IMR-90 (cell line): ENCODE data around the gene RAPGEF2. TPM values are rescaled to one million over a fixed set of nuclear protein-coding genes. Genes with fewer than 3 reads are reported as not detected.

ENCODE experiments used
- ATAC-seq: fragments of 200-7000 bp; cut with Tn5 transposase; 2 replicates; pipeline ENCODE4 v1.9.1; 2020; ENCODE audit warnings: low read depth, mild to moderate bottlenecking, moderate library complexity
- BruUV-seq: library from RNA; stranded (reverse); fragments of 400-500 nt; replicated peaks from 2 replicates; lab custom pipeline; 2021; lab: Mats Ljungman, UMichigan
- CTCF ChIA-PET: fragments of 300-600 bp; formaldehyde crosslinking; extraction: SDS; loops from one replicate; lab custom pipeline; 2021; ENCODE audit warnings: antibody characterized with exemption; lab: Yijun Ruan, JAX
- POLR2A ChIA-PET: fragments of 300-600 bp; sonication (Branson Sonifier 250); formaldehyde crosslinking; loops from one replicate; lab custom pipeline; 2022; ENCODE audit warnings: antibody characterized with exemption; ENCODE audit not compliant: unreplicated experiment; lab: Charles Lee
- DNase-seq: peaks from one replicate; pipeline ENCODE4 v3.0.0; 2013
- H2AFZ ChIP-seq: replicated peaks from 2 replicates; pipeline ENCODE3; 2013; ENCODE audit warnings: low read length, mild to moderate bottlenecking; ENCODE audit not compliant: poor library complexity
- H2AK5ac ChIP-seq: 2 replicates; pipeline ENCODE4 v1.6.1; 2013; ENCODE audit warnings: low read depth, low read length, inconsistent platforms
- H2AK9ac ChIP-seq: replicated peaks from 2 replicates; pipeline ENCODE3; 2013; ENCODE audit warnings: mild to moderate bottlenecking, low read depth, low read length, moderate library complexity; ENCODE audit not compliant: poor library complexity
- H2BK120ac ChIP-seq: 2 replicates; pipeline ENCODE4 v1.6.1; 2013; ENCODE audit warnings: low read depth, low read length, inconsistent platforms
- H2BK15ac ChIP-seq: 3 replicates; pipeline ENCODE4 v1.6.1; 2013; ENCODE audit warnings: low read depth, low read length, inconsistent platforms
- H2BK20ac ChIP-seq: 2 replicates; pipeline ENCODE4 v1.6.1; 2013; ENCODE audit warnings: low read depth, mild to moderate bottlenecking, inconsistent platforms, low read length, moderate library complexity
- H2BK5ac ChIP-seq: 2 replicates; pipeline ENCODE4 v1.6.1; 2013; ENCODE audit warnings: mild to moderate bottlenecking, low read depth, low read length, inconsistent platforms; ENCODE audit not compliant: poor library complexity, severe bottlenecking
- H3K14ac ChIP-seq: replicated peaks from 2 replicates; pipeline ENCODE4 v1.6.1; 2013; ENCODE audit warnings: low read depth, low read length, inconsistent platforms
- H3K18ac ChIP-seq: 2 replicates; pipeline ENCODE4 v1.6.1; 2013; ENCODE audit warnings: low read depth, low read length, control low read depth
- H3K23ac ChIP-seq: 2 replicates; pipeline ENCODE4 v1.6.1; 2013; ENCODE audit warnings: low read depth, low read length, inconsistent platforms
- H3K27ac ChIP-seq: 2 replicates; pipeline ENCODE4 v1.5.1; 2013; ENCODE audit warnings: mild to moderate bottlenecking, control low read depth, low read length; ENCODE audit not compliant: insufficient read depth
- H3K27me3 ChIP-seq: 2 replicates; pipeline ENCODE4 v1.6.1; 2013; ENCODE audit warnings: low read length; ENCODE audit not compliant: control insufficient read depth, insufficient read depth
- H3K36me3 ChIP-seq: 2 replicates; pipeline ENCODE4 v1.6.1; 2013; ENCODE audit warnings: low read length, mixed read lengths; ENCODE audit not compliant: control insufficient read depth, insufficient read depth
- H3K4ac ChIP-seq: 2 replicates; pipeline ENCODE4 v1.6.1; 2013; ENCODE audit warnings: low read depth, low read length, inconsistent platforms
- H3K4me1 ChIP-seq: 2 replicates; pipeline ENCODE4 v1.6.1; 2013; ENCODE audit warnings: low read length, mixed read lengths; ENCODE audit not compliant: control insufficient read depth, insufficient read depth
- H3K4me2 ChIP-seq: 2 replicates; pipeline ENCODE4 v1.6.1; 2013; ENCODE audit warnings: low read depth, mild to moderate bottlenecking, control low read depth, low read length, moderate library complexity
- H3K4me3 ChIP-seq: 2 replicates; pipeline ENCODE4 v1.5.1; 2013; ENCODE audit warnings: low read depth, mild to moderate bottlenecking, control low read depth, low read length, moderate library complexity; ENCODE audit not compliant: insufficient read depth
- H3K56ac ChIP-seq: 2 replicates; pipeline ENCODE4 v1.6.1; 2013; ENCODE audit warnings: low read length, inconsistent platforms; ENCODE audit not compliant: insufficient read depth; ENCODE audit errors: extremely low read depth
- H3K79me1 ChIP-seq, 2 experiments: 2 replicates each; pipeline ENCODE4 v1.6.1; 2013; ENCODE audit warnings: low read length in 2 of 2, inconsistent platforms in 1 of 2, low read depth in 1 of 2
- H3K9ac ChIP-seq: 2 replicates; pipeline ENCODE4 v1.6.1; 2013; ENCODE audit warnings: low read depth, low read length, control low read depth
- H3K9me1 ChIP-seq: 2 replicates; pipeline ENCODE4 v1.6.1; 2013; ENCODE audit warnings: low read length, inconsistent platforms; ENCODE audit not compliant: insufficient read depth
- H3K9me3 ChIP-seq: 2 replicates; pipeline ENCODE4 v1.6.1; 2013; ENCODE audit warnings: low read length; ENCODE audit not compliant: control insufficient read depth, insufficient read depth
- H4K20me1 ChIP-seq: 2 replicates; pipeline ENCODE4 v1.6.1; 2013; ENCODE audit warnings: low read length, inconsistent platforms; ENCODE audit not compliant: insufficient read depth
- H4K5ac ChIP-seq: 2 replicates; pipeline ENCODE4 v1.6.1; 2013; ENCODE audit warnings: mild to moderate bottlenecking, low read depth, low read length, control low read depth
- H4K8ac ChIP-seq, 2 experiments: 2 replicates each; pipeline ENCODE4 v1.6.1; 2013; ENCODE audit warnings: low read depth in 2 of 2, low read length in 2 of 2, control low read depth in 1 of 2, inconsistent platforms in 1 of 2
- H4K91ac ChIP-seq: 2 replicates; pipeline ENCODE4 v1.6.1; 2013; ENCODE audit warnings: low read depth, low read length, inconsistent platforms; ENCODE audit not compliant: insufficient read depth
- BHLHE40 ChIP-seq: fragments of 150-350 bp; IDR thresholded peaks from 2 replicates; pipeline ENCODE4 v1.6.1; 2016; ENCODE audit warnings: mild to moderate bottlenecking, low read depth, low read length
- CEBPB ChIP-seq: IDR thresholded peaks from 2 replicates; pipeline ENCODE4 v1.6.1; 2012; ENCODE audit warnings: low read depth, low read length, improper control_type of control experiment
- CHD1 ChIP-seq: IDR thresholded peaks from 2 replicates; pipeline ENCODE4 v1.6.1; 2012; ENCODE audit warnings: low read depth, low read length, improper control_type of control experiment
- FOS ChIP-seq: fragments of 150-350 bp; IDR thresholded peaks from 2 replicates; pipeline ENCODE4 v1.6.1; 2016; ENCODE audit warnings: low read depth, low read length
- MAFK ChIP-seq: IDR thresholded peaks from 2 replicates; pipeline ENCODE4 v1.6.1; 2012; ENCODE audit warnings: low read depth, low read length, improper control_type of control experiment
- MAZ ChIP-seq: IDR thresholded peaks from 2 replicates; pipeline ENCODE4 v1.6.1; 2012; ENCODE audit warnings: low read depth, mild to moderate bottlenecking, low read length, improper control_type of control experiment, moderate library complexity, borderline replicate concordance
- MXI1 ChIP-seq: IDR thresholded peaks from 2 replicates; pipeline ENCODE4 v1.6.1; 2012; ENCODE audit warnings: low read depth, mild to moderate bottlenecking, low read length, moderate library complexity, borderline replicate concordance
- NFE2L2 ChIP-seq: fragments of 150-350 bp; IDR thresholded peaks from 2 replicates; pipeline ENCODE4 v1.6.1; 2016; ENCODE audit warnings: low read depth, mild to moderate bottlenecking, low read length
- RCOR1 ChIP-seq: IDR thresholded peaks from 2 replicates; pipeline ENCODE4 v1.6.1; 2012; ENCODE audit warnings: mild to moderate bottlenecking, low read length, improper control_type of control experiment; ENCODE audit not compliant: insufficient replicate concordance
- RFX5 ChIP-seq: IDR thresholded peaks from 2 replicates; pipeline ENCODE4 v1.8.0; 2012; ENCODE audit warnings: low read depth, mild to moderate bottlenecking, low read length, moderate library complexity
- SMC3 ChIP-seq: fragments of 150-350 bp; IDR thresholded peaks from 2 replicates; pipeline ENCODE4 v1.6.1; 2016; ENCODE audit warnings: low read depth, mild to moderate bottlenecking, antibody characterized with exemption, low read length, moderate library complexity
- dilution Hi-C: fragments of 300-500 bp; cut with HindIII; formaldehyde crosslinking; loops from one replicate; pipeline ENCODE4 v1.14.3; 2018; ENCODE audit warnings: low sequenced_read_pairs; ENCODE audit not compliant: unreplicated experiment
- in situ Hi-C: fragments of 300-500 bp; cut with MboI; formaldehyde crosslinking; loops from 3 replicates; pipeline ENCODE4 v1.14.3; 2019; ENCODE audit warnings: low sequenced_read_pairs, inconsistent platforms, mixed read lengths
- intact Hi-C: fragments of 100-400 bp; cut with micrococcal nuclease; formaldehyde crosslinking; loops from 2 replicates; pipeline ENCODE4 v1.10.0; 2022
- polyA plus RNA-seq, 3 experiments: library from polyadenylated mRNA; depleted of rRNA; stranded (reverse); fragments of >200 nt; gene quantifications; 2 replicates each; pipeline ENCODE4 v1.2.3, GENCODE V29; 2012; ENCODE audit warnings: low replicate concordance in 1 of 3
- total RNA-seq: library from RNA; depleted of rRNA; stranded (reverse); fragments of >200 nt; gene quantifications from 2 replicates; pipeline ENCODE4 v1.2.3, GENCODE V29; 2012
- TF ChIP-seq, protein P1 (sequence below): fragments of 150-350 bp; IDR thresholded peaks from 2 replicates; pipeline ENCODE4 v1.6.1; 2016; ENCODE audit warnings: low read depth, mild to moderate bottlenecking, low read length, moderate library complexity, borderline replicate concordance
- TF ChIP-seq, protein P2 (sequence below): conservative IDR thresholded peaks from 2 replicates; pipeline ENCODE4 v1.5.1; 2012; ENCODE audit warnings: mild to moderate bottlenecking, low read depth, low read length, improper control_type of control experiment

The RAPGEF2 gene
- total and polyA plus RNA-seq, 2 of the 4 experiments (the other 2 are of a cell fraction) = 27.6 to 109 TPM

DNA sequence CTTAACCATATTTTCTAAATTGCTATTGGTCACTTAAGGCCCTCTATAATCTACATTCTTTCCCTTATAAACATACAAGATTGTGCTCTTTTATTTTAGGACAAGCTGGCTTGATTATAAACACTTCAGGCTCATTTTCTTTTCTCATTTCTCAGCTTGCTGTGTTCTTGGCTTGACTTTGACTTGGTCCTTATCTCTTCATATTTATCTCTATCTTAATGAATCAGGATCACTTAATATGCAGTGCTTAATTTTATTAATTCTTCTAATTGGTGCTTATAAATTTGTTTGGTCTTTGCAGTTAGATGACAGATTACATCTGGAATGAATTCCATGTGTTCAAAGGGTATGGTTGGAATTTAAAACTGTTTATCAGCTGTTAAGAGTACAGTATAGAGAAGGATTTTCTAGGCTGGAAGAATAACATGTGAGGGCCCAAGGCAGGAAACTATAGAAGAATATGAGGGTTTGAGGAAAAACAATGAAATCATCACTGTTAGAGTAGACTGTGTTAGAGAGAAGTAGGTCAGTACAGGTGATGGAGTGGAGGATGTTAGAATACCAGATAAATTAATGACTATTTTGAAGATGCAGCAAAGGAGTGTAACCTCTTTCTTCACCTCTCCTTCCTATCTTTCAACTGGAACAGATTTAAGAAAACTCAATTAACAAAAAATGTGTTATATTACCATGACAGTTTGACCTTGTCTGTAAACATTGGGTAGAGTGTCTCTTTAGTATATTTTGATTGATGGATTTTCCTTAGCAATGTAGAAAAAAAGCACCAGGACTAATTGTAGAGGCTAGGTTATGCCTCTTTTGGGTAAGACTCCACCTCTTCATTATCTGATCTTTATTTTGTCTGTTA lies 169.6 kb downstream of the RAPGEF2 start:
- no peak overlapping the region for H2AFZ ChIP-seq
- in situ Hi-C loops = no loop called here
- H3K14ac ChIP-seq = no peak overlapping the region
- no peaks in the 10 kb centered on the region; the same call in 1 of the 2 replicates for H3K9me1 ChIP-seq
- peaks cover 14% of the 10 kb centered on the region for H3K4me1 ChIP-seq
- peak; percentile 84 for ATAC-seq
- intact Hi-C loops = no loop called here
- H2BK20ac ChIP-seq = peak overlapping the region; percentile 32; the same call in 1 of the 2 replicates
- no peaks in the 10 kb centered on the region for H3K27me3 ChIP-seq
- 0 out of 3 replicates have a peak overlapping the region, but pooled peaks have one; percentile 51 for H2BK15ac ChIP-seq
- H4K91ac ChIP-seq = 0 out of 2 replicates have a peak overlapping the region, but pooled peaks have one; percentile 8
- peak overlapping the region; percentile 74; the same call in 1 of the 2 replicates for H3K4ac ChIP-seq
- H3K4me2 ChIP-seq = peak overlapping the region; percentile 55; the same call in 1 of the 2 replicates
- peak overlapping the region; percentile 61 for H3K18ac ChIP-seq
- BruUV-seq = no TSS peak
- DNase-seq = peak; percentile 55
- no peak overlapping the region for H2AK9ac ChIP-seq
- no peaks in the 10 kb centered on the region for H4K20me1 ChIP-seq
- H3K9me3 ChIP-seq = no peaks in the 10 kb centered on the region
- dilution Hi-C loops = no loop called here
- peak overlapping the region; percentile 86 for H2BK5ac ChIP-seq
- H3K9ac ChIP-seq = no peak overlapping the region
- H4K8ac ChIP-seq = peak overlapping the region in 1 of 2 experiments; percentile 5; a peak in 2 of 4 replicates
- peak overlapping the region; percentile 76; the same call in 1 of the 2 replicates for H3K27ac ChIP-seq
- no peak overlapping the region for H3K4me3 ChIP-seq
- no peak overlapping the region for H2AK5ac ChIP-seq
- 0 out of 2 replicates have a peak, but pooled peaks cover 1% of the 10 kb centered on the region for H3K36me3 ChIP-seq
- no peak overlapping the region for H3K56ac ChIP-seq
- H4K5ac ChIP-seq = peak overlapping the region; percentile 90
- peak overlapping the region; percentile 63; the same call in 1 of the 2 replicates for H3K23ac ChIP-seq
- ChIA-PET CTCF (no interaction called here), POLR2A (no interaction called here)
- H2BK120ac ChIP-seq = peak overlapping the region; percentile 52; the same call in 1 of the 2 replicates
- peaks cover 8 to 50% of the 10 kb centered on the region in 2 experiments; a peak in 3 of 4 replicates for H3K79me1 ChIP-seq
- TF ChIP-seq MAFK = no peak
- TF ChIP-seq FOS = no peak
- TF ChIP-seq BHLHE40 = no peak
- TF ChIP-seq SMC3 = no peak
- TF ChIP-seq MAZ = no peak
- TF ChIP-seq, protein P1, sequence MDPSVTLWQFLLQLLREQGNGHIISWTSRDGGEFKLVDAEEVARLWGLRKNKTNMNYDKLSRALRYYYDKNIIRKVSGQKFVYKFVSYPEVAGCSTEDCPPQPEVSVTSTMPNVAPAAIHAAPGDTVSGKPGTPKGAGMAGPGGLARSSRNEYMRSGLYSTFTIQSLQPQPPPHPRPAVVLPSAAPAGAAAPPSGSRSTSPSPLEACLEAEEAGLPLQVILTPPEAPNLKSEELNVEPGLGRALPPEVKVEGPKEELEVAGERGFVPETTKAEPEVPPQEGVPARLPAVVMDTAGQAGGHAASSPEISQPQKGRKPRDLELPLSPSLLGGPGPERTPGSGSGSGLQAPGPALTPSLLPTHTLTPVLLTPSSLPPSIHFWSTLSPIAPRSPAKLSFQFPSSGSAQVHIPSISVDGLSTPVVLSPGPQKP = no peak
- TF ChIP-seq MXI1 = no peak
- TF ChIP-seq CEBPB = no peak
- no peak for TF ChIP-seq RFX5
- TF ChIP-seq RCOR1 = no peak
- no peak for TF ChIP-seq NFE2L2
- TF ChIP-seq, protein P2, sequence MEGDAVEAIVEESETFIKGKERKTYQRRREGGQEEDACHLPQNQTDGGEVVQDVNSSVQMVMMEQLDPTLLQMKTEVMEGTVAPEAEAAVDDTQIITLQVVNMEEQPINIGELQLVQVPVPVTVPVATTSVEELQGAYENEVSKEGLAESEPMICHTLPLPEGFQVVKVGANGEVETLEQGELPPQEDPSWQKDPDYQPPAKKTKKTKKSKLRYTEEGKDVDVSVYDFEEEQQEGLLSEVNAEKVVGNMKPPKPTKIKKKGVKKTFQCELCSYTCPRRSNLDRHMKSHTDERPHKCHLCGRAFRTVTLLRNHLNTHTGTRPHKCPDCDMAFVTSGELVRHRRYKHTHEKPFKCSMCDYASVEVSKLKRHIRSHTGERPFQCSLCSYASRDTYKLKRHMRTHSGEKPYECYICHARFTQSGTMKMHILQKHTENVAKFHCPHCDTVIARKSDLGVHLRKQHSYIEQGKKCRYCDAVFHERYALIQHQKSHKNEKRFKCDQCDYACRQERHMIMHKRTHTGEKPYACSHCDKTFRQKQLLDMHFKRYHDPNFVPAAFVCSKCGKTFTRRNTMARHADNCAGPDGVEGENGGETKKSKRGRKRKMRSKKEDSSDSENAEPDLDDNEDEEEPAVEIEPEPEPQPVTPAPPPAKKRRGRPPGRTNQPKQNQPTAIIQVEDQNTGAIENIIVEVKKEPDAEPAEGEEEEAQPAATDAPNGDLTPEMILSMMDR = no peak
- TF ChIP-seq CHD1 = no peak
